B cell (primary cell): ENCODE results near the gene RPP30. TPM values are rescaled to one million over a fixed set of nuclear protein-coding genes. Genes with fewer than 3 reads are reported as not detected.

Source experiments
- ATAC-seq: fragments of 200-7000 bp; cut with Tn5 transposase; one replicate; pipeline ENCODE4 v1.10.0; 2021; ENCODE audit warnings: low read depth, mild to moderate bottlenecking, moderate number of reproducible peaks, moderate library complexity
- CTCF ChIA-PET: fragments of 350-600 bp; sonication (Branson Sonifier 250); formaldehyde crosslinking; loops from one replicate; lab custom pipeline; 2021; ENCODE audit warnings: antibody characterized with exemption, inconsistent platforms; lab: Charles Lee
- POLR2A ChIA-PET: fragments of 350-600 bp; sonication (Branson Sonifier 250); formaldehyde crosslinking; loops from one replicate; lab custom pipeline; 2021; ENCODE audit warnings: antibody characterized with exemption; lab: Charles Lee
- DNase-seq: peaks from one replicate; pipeline ENCODE4 v3.0.0; 2013
- H2AFZ ChIP-seq: 2 replicates; pipeline ENCODE4 v1.6.1; 2012; ENCODE audit warnings: mild to moderate bottlenecking, low read depth, low read length; ENCODE audit not compliant: insufficient read depth, poor library complexity, severe bottlenecking
- H3K27ac ChIP-seq, 2 donors: 1 replicate in 1 of 2; 2 replicates in 1 of 2; pipeline ENCODE4 v1.5.1; 2012 to 2013; ENCODE audit warnings: low read length in 2 of 2, mild to moderate bottlenecking in 2 of 2, moderate library complexity in 1 of 2
- H3K27me3 ChIP-seq, 4 experiments: fragments of 200-600 bp in 1 of 4; sonication (generic) in 1 of 4; replicated peaks in 1 of 4; 1 replicate in 2 of 4; 2 replicates in 2 of 4; pipeline versions ENCODE4 v1.6.1 to v1.7.0; 2013 to 2016; ENCODE audit warnings: low read length in 3 of 4, mild to moderate bottlenecking in 2 of 4, mixed read lengths in 1 of 4, moderate library complexity in 1 of 4; ENCODE audit not compliant: insufficient read depth in 4 of 4, control insufficient read depth in 3 of 4; ENCODE audit errors: control extremely low read depth in 1 of 4
- H3K36me3 ChIP-seq, 2 experiments: replicated peaks in 1 of 2; 1 replicate in 1 of 2; 2 replicates in 1 of 2; pipeline versions ENCODE4 v1.6.1 to v1.7.1; 2013; ENCODE audit warnings: low read length in 1 of 2; ENCODE audit not compliant: insufficient read depth in 2 of 2, control insufficient read depth in 1 of 2; ENCODE audit errors: control extremely low read depth in 1 of 2, extremely low read depth in 1 of 2
- H3K4me1 ChIP-seq, 2 donors: fragments of 200-600 bp in 1 of 2; sonication (generic) in 1 of 2; 1 replicate in 1 of 2; 2 replicates in 1 of 2; pipeline versions ENCODE4 v1.5.1 to v1.6.1; 2013 to 2017; ENCODE audit warnings: low read length in 2 of 2; ENCODE audit not compliant: control insufficient read depth in 2 of 2, insufficient read depth in 2 of 2
- H3K4me2 ChIP-seq: replicated peaks from 2 replicates; pipeline ENCODE3; 2012; ENCODE audit warnings: mild to moderate bottlenecking, low read depth, low read length; ENCODE audit not compliant: poor library complexity, severe bottlenecking
- H3K4me3 ChIP-seq, 5 experiments: fragments of 200-600 bp in 1 of 5; sonication (generic) in 1 of 5; 1 replicate in 3 of 5; 2 replicates in 2 of 5; pipeline versions ENCODE4 v1.5.1 to v1.7.0; 2011 to 2016; ENCODE audit warnings: low read length in 4 of 5, mild to moderate bottlenecking in 4 of 5, low read depth in 2 of 5, control low read depth in 1 of 5, moderate library complexity in 1 of 5; ENCODE audit not compliant: insufficient read depth in 1 of 5; ENCODE audit errors: control extremely low read depth in 1 of 5, extremely low read depth in 1 of 5
- H3K79me2 ChIP-seq: fragments of 200-600 bp; sonication (generic); one replicate; pipeline ENCODE4 v1.6.0; 2016; ENCODE audit warnings: low read length; ENCODE audit not compliant: control insufficient read depth, insufficient read depth
- H3K9ac ChIP-seq: fragments of 200-600 bp; sonication (generic); 2 replicates; pipeline ENCODE4 v1.6.1; 2017; ENCODE audit warnings: mild to moderate bottlenecking, low read length, moderate library complexity
- H3K9me3 ChIP-seq, 3 donors: one replicate each; pipeline versions ENCODE4 v1.6.1 to v1.7.1; 2013; ENCODE audit warnings: low read length in 2 of 3; ENCODE audit not compliant: control insufficient read depth in 2 of 3, insufficient read depth in 1 of 3; ENCODE audit errors: control extremely low read depth in 1 of 3
- H4K20me1 ChIP-seq: 2 replicates; pipeline ENCODE4 v1.6.0; 2012; ENCODE audit warnings: mild to moderate bottlenecking, low read length; ENCODE audit not compliant: insufficient read depth, control insufficient read depth, poor library complexity, severe bottlenecking
- H3K27ac Mint-ChIP-seq: one replicate; pipeline ENCODE4 v1.8.0; 2021; ENCODE audit warnings: mixed read lengths
- H3K27me3 Mint-ChIP-seq: one replicate; pipeline ENCODE4 v1.8.0; 2021; ENCODE audit warnings: mixed read lengths
- H3K4me1 Mint-ChIP-seq: one replicate; pipeline ENCODE4 v1.8.0; 2021; ENCODE audit warnings: mixed read lengths
- H3K4me3 Mint-ChIP-seq: one replicate; pipeline ENCODE4 v1.8.0; 2021; ENCODE audit warnings: mixed read lengths
- H3K9me3 Mint-ChIP-seq: one replicate; pipeline ENCODE4 v1.8.0; 2022; ENCODE audit warnings: mixed read lengths; ENCODE audit not compliant: insufficient read depth
- EZH2 ChIP-seq: IDR thresholded peaks from 2 replicates; pipeline ENCODE4 v1.6.1; 2012; ENCODE audit warnings: borderline replicate concordance, low read depth, mild to moderate bottlenecking, moderate library complexity, low read length; ENCODE audit not compliant: insufficient read depth, poor library complexity, severe bottlenecking
- WGBS: methylation state at CpG from one replicate; pipeline ENCODE4 v1.1.5; 2013; ENCODE audit warnings: missing lambda C conversion rate; ENCODE audit not compliant: insufficient coverage; 5-methylcytosine and 5-hydroxymethylcytosine counted together
- intact Hi-C: fragments of 100-400 bp; cut with micrococcal nuclease; formaldehyde crosslinking; loops from one replicate; pipeline ENCODE4 v1.10.0; 2022
- polyA plus RNA-seq: library from polyadenylated mRNA; depleted of rRNA; stranded (reverse); fragments of >200 nt; gene quantifications from 2 replicates; pipeline ENCODE4 v1.2.3, GENCODE V29; 2012
- total RNA-seq, 2 donors: library from RNA; stranded (reverse); fragments of 120-200 nt in 1 of 2; gene quantifications; 1 replicate in 1 of 2; 2 replicates in 1 of 2; pipeline versions ENCODE4 v1.2.3 to v1.2.4, GENCODE V29; 2013 to 2022
- TF ChIP-seq, protein P1 (sequence below): fragments of 200-600 bp; IDR thresholded peaks from one replicate; pipeline ENCODE4 v1.8.0; 2022; ENCODE audit warnings: antibody characterized with exemption, mild to moderate bottlenecking

Gene RPP30
- total and polyA plus RNA-seq, 2 donors (not counting 1 experiment from before 2014, with no cell fraction given), result 28.2 to 41.7 TPM

DNA sequence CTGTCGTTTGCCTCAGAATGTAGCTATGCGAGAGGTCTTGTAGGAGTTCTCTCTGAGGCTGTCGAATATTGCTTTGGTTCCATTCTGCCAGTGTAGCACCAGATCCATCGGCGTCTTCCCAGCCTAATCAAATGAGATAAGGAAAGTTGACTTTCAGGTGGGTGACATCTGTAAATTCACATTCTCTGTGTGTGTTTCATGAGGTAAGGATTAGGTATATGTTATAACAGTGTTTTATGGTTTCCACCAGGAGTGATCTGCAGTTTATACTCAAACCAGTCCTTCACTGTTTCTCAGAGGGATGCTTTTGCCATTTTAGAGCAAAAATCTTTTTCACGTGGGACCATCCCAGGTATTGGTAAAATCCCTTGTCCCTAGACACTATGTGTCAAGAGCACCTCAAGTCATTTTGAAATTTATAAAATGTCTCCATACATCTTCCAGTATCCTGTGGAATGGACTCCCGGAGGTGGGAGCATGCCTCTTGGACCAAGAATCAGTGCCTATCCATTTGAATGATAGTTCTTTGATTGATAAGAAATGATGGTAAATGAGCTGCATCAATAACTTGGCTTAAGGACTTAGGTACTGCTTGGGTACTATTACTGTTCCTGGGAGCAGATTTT is 41.2 kb downstream of the RPP30 start:
- DNase-seq (no peak), ATAC-seq (no peak)
- H3K4me2 ChIP-seq, result no peak overlapping the region
- H3K36me3 ChIP-seq, result no peaks in the 10 kb centered on the region
- ChIA-PET POLR2A (no interaction called here), CTCF (interaction anchor here (1.0 to 6.2 kb wide), 8 partner anchors 12 to 782 kb away, joined by 3 to 100 read pairs (median 8); no protein-coding TSS in a partner anchor)
- H3K9ac ChIP-seq, result no peak overlapping the region
- H4K20me1 ChIP-seq, result no peaks in the 10 kb centered on the region
- H3K27me3 ChIP-seq, result no peaks in the 10 kb centered on the region
- no peak overlapping the region for H3K27ac ChIP-seq
- no peak overlapping the region for H2AFZ ChIP-seq
- H3K4me3 ChIP-seq, result no peak overlapping the region
- H3K4me1 ChIP-seq, result peaks cover 0 to 1% of the 10 kb centered on the region in 2 donors
- intact Hi-C loops, result loop anchor here (5.0 to 10.0 kb wide), 3 partner anchors 94 to 722 kb away; partner anchors contain the start of gene PPP1R3C
- H3K27me3 Mint-ChIP-seq, result no peaks in the 10 kb centered on the region
- H3K27ac Mint-ChIP-seq, result no peak overlapping the region
- TF ChIP-seq, protein P1, sequence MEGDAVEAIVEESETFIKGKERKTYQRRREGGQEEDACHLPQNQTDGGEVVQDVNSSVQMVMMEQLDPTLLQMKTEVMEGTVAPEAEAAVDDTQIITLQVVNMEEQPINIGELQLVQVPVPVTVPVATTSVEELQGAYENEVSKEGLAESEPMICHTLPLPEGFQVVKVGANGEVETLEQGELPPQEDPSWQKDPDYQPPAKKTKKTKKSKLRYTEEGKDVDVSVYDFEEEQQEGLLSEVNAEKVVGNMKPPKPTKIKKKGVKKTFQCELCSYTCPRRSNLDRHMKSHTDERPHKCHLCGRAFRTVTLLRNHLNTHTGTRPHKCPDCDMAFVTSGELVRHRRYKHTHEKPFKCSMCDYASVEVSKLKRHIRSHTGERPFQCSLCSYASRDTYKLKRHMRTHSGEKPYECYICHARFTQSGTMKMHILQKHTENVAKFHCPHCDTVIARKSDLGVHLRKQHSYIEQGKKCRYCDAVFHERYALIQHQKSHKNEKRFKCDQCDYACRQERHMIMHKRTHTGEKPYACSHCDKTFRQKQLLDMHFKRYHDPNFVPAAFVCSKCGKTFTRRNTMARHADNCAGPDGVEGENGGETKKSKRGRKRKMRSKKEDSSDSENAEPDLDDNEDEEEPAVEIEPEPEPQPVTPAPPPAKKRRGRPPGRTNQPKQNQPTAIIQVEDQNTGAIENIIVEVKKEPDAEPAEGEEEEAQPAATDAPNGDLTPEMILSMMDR, result no peak
- no peak for TF ChIP-seq EZH2
- no peaks in the 10 kb centered on the region for H3K79me2 ChIP-seq
- no peak overlapping the region for H3K4me3 Mint-ChIP-seq
- WGBS, result 92% methylated on average over 5 of the region's 7 CpGs
- no peaks in the 10 kb centered on the region for H3K9me3 ChIP-seq
- no peaks in the 10 kb centered on the region for H3K9me3 Mint-ChIP-seq
- peaks cover 3% of the 10 kb centered on the region for H3K4me1 Mint-ChIP-seq

DNA sequence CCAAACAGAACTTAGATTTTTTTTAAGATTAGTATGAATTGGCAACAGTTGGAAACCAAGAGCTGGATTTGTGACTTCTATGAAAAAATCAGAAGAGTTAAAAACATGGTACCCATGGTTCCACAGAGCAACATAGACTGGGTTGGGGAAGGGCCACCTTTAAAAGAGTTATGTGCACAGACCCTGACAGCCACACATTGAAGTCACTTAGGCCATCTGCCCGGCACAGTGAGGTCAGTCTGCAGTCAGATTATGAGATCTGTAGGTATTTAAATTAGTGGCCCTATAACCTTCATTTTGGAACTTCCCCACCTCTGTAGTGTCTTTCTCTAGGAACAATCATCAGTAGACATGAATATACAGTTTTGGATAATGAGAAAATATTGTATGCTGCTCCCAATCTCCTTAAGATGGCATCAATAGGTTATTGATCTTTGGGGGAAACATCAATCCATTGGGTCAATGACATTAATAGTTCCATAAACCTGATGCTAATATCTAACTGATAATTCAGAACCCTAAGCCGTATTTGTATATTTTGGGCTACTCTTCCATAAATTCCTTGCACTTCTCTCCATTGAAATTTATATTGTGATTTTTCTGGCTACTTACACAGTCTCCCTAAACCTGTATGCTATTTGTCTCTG is 42.1 kb downstream of the RPP30 start:
- no peaks in the 10 kb centered on the region for H3K36me3 ChIP-seq
- no CpG with 5 or more reads among the region's 2 CpGs for WGBS
- no peak overlapping the region for H3K27ac Mint-ChIP-seq
- H3K79me2 ChIP-seq, result no peaks in the 10 kb centered on the region
- no peaks in the 10 kb centered on the region for H3K9me3 Mint-ChIP-seq
- H3K27me3 ChIP-seq, result no peaks in the 10 kb centered on the region
- H3K4me1 ChIP-seq, result peaks cover 0 to 3% of the 10 kb centered on the region in 2 donors
- no peak overlapping the region for H3K4me3 ChIP-seq
- H3K4me1 Mint-ChIP-seq, result peaks cover 10% of the 10 kb centered on the region
- H3K9me3 ChIP-seq, result no peaks in the 10 kb centered on the region
- POLR2A ChIA-PET, result no interaction called here
- H2AFZ ChIP-seq, result no peak overlapping the region
- no peak overlapping the region for H3K4me2 ChIP-seq
- ATAC-seq (no peak), DNase-seq (no peak)
- no peaks in the 10 kb centered on the region for H4K20me1 ChIP-seq
- no peaks in the 10 kb centered on the region for H3K27me3 Mint-ChIP-seq
- no peak overlapping the region for H3K4me3 Mint-ChIP-seq
- H3K9ac ChIP-seq, result no peak overlapping the region
- CTCF ChIA-PET, result interaction anchor here (6.2 kb wide), 1 partner anchor 337 kb away, joined by 100 read pairs; no protein-coding TSS in a partner anchor
- TF ChIP-seq, protein P1, result no peak
- no peak for TF ChIP-seq EZH2
- intact Hi-C loops, result loop anchor here (5.0 to 10.0 kb wide), 3 partner anchors 93 to 721 kb away; partner anchors contain the start of gene PPP1R3C
- no peak overlapping the region for H3K27ac ChIP-seq
